CD8-positive, alpha-beta memory T cell (primary cell): ENCODE measurements around the gene DPP7. TPM values are rescaled to one million over a fixed set of nuclear protein-coding genes. Genes with fewer than 3 reads are reported as not detected.
A peak's percentile ranks its signal among the peaks of the same experiment; 100 is the strongest.

ENCODE experiments used
- CTCF ChIA-PET: fragments of 350-600 bp; sonication (Branson Sonifier 250); formaldehyde crosslinking; loops from one replicate; lab custom pipeline; 2021; ENCODE audit warnings: antibody characterized with exemption; lab: Charles Lee
- POLR2A ChIA-PET: fragments of 350-600 bp; sonication (Branson Sonifier 250); formaldehyde crosslinking; loops from one replicate; lab custom pipeline; 2021; ENCODE audit warnings: antibody characterized with exemption; lab: Charles Lee
- DNase-seq, 5 donors: peaks; one replicate each; pipeline versions ENCODE4 v3.0.0 to v3.0.0-alpha.2; 2020 to 2022; ENCODE audit warnings: mixed read lengths in 1 of 5
- H3K27ac ChIP-seq: one replicate; pipeline ENCODE4 v1.7.0; 2013; ENCODE audit warnings: low read depth, mild to moderate bottlenecking, low read length, moderate library complexity
- H3K27me3 ChIP-seq: 2 replicates; pipeline ENCODE4 v1.7.0; 2013; ENCODE audit warnings: low read length, mild to moderate bottlenecking; ENCODE audit not compliant: insufficient read depth, poor library complexity, severe bottlenecking
- H3K36me3 ChIP-seq: 2 replicates; pipeline ENCODE4 v1.7.0; 2013; ENCODE audit warnings: mild to moderate bottlenecking, low read length, moderate library complexity; ENCODE audit not compliant: insufficient read depth
- H3K4me1 ChIP-seq: 2 replicates; pipeline ENCODE4 v1.7.0; 2013; ENCODE audit warnings: mild to moderate bottlenecking, low read length, moderate library complexity; ENCODE audit not compliant: insufficient read depth
- H3K4me3 ChIP-seq: 2 replicates; pipeline ENCODE4 v1.7.0; 2013; ENCODE audit warnings: mild to moderate bottlenecking, low read length
- H3K9me3 ChIP-seq: 2 replicates; pipeline ENCODE4 v1.7.0; 2013; ENCODE audit warnings: mild to moderate bottlenecking, low read length
- H3K27ac Mint-ChIP-seq, 8 donors: one replicate each; pipeline ENCODE4 v1.8.0; 2020 to 2021; ENCODE audit warnings: mixed read lengths in 8 of 8, mild to moderate bottlenecking in 6 of 8, inconsistent platforms in 3 of 8, moderate library complexity in 3 of 8
- H3K27me3 Mint-ChIP-seq, 2 donors: one replicate each; pipeline ENCODE4 v1.8.0; 2020 to 2021; ENCODE audit warnings: mixed read lengths in 2 of 2, mild to moderate bottlenecking in 1 of 2, moderate library complexity in 1 of 2
- H3K36me3 Mint-ChIP-seq, 3 donors: one replicate each; pipeline ENCODE4 v1.8.0; 2020 to 2021; ENCODE audit warnings: mixed read lengths in 3 of 3, inconsistent platforms in 1 of 3, mild to moderate bottlenecking in 1 of 3
- H3K4me1 Mint-ChIP-seq, 3 donors: one replicate each; pipeline ENCODE4 v1.8.0; 2020 to 2021; ENCODE audit warnings: mixed read lengths in 3 of 3, inconsistent platforms in 1 of 3, mild to moderate bottlenecking in 1 of 3
- H3K4me3 Mint-ChIP-seq, 7 donors: one replicate each; pipeline ENCODE4 v1.8.0; 2020 to 2021; ENCODE audit warnings: mixed read lengths in 7 of 7, mild to moderate bottlenecking in 6 of 7, moderate library complexity in 4 of 7, inconsistent platforms in 2 of 7
- H3K9me3 Mint-ChIP-seq, 5 donors: one replicate each; pipeline ENCODE4 v1.8.0; 2020 to 2022; ENCODE audit warnings: mixed read lengths in 5 of 5, mild to moderate bottlenecking in 3 of 5, moderate library complexity in 2 of 5, inconsistent platforms in 1 of 5
- polyA plus RNA-seq: library from polyadenylated mRNA; unstranded; fragments of 300-500 nt; fragmentation: Illumina TruSeq; gene quantifications from one replicate; pipeline ENCODE4 v1.2.3, GENCODE V29; 2021
- total RNA-seq, 2 experiments: library from RNA; stranded (reverse); gene quantifications; one replicate each; pipeline ENCODE4 v1.2.3, GENCODE V29; 2021

Gene DPP7
- total and polyA plus RNA-seq, 3 experiments from 2014 or later = 158 to 308 (median 294) TPM

GRCh38 chr9:137130176-137130755, 15.7 kb upstream of the DPP7 start:
- H3K4me3 Mint-ChIP-seq = peak overlapping the region; percentile 65 to 89 (median 77)
- peaks cover 25% of the 10 kb centered on the region for H3K4me1 ChIP-seq
- peaks cover 0 to 6% (median 0%) of the 10 kb centered on the region in 3 donors for H3K36me3 Mint-ChIP-seq
- peaks cover 11 to 20% of the 10 kb centered on the region in 2 donors for H3K27me3 Mint-ChIP-seq
- H3K9me3 ChIP-seq = no peaks in the 10 kb centered on the region
- peaks cover 27 to 36% (median 30%) of the 10 kb centered on the region in 3 donors for H3K4me1 Mint-ChIP-seq
- no peaks in the 10 kb centered on the region for H3K27me3 ChIP-seq
- DNase-seq = no peak
- H3K27ac ChIP-seq = peak overlapping the region; percentile 81
- ChIA-PET CTCF (interaction anchor here (0.9 to 2.9 kb wide), 9 partner anchors 13 to 125 kb away, joined by 3 to 14 read pairs (median 5); partner anchors contain the start of genes ANAPC2, MAN1B1, NELFB and SSNA1), POLR2A (interaction anchor here (0.6 to 1.9 kb wide), 12 partner anchors 17 to 330 kb away, joined by 3 to 13 read pairs (median 7); partner anchors contain the start of genes MAN1B1, RNF208, TPRN and TUBB4B)
- H3K27ac Mint-ChIP-seq = peak overlapping the region in 6 of 8 donors; percentile 17 to 93 (median 76)
- H3K9me3 Mint-ChIP-seq = peaks cover 0 to 3% (median 0%) of the 10 kb centered on the region in 5 donors
- no peaks in the 10 kb centered on the region for H3K36me3 ChIP-seq
- H3K4me3 ChIP-seq = peak overlapping the region; percentile 78

- Histone ChIP-seq H3K27me3 (no peaks in the 10 kb centered on the region), H3K36me3 (no peaks in the 10 kb centered on the region), H3K27ac (peak overlapping the region; percentile 81), H3K4me1 (peaks cover 25% of the 10 kb centered on the region), H3K4me3 (peak overlapping the region; percentile 78), H3K9me3 (no peaks in the 10 kb centered on the region)
- H3K27me3 Mint-ChIP-seq = peaks cover 11 to 20% of the 10 kb centered on the region in 2 donors
- peaks cover 0 to 6% (median 0%) of the 10 kb centered on the region in 3 donors for H3K36me3 Mint-ChIP-seq
- H3K4me1 Mint-ChIP-seq = peaks cover 27 to 36% (median 30%) of the 10 kb centered on the region in 3 donors
- peaks cover 0 to 3% (median 0%) of the 10 kb centered on the region in 5 donors for H3K9me3 Mint-ChIP-seq
- peak overlapping the region; percentile 68 to 98 (median 88) for H3K27ac Mint-ChIP-seq
- ChIA-PET CTCF (interaction anchor here (0.9 to 2.9 kb wide), 9 partner anchors 12 to 126 kb away, joined by 3 to 14 read pairs (median 6); partner anchors contain the start of genes ANAPC2, MAN1B1, NELFB and RNF224), POLR2A (interaction anchor here (0.6 to 1.9 kb wide), 16 partner anchors 16 to 329 kb away, joined by 3 to 13 read pairs (median 4); partner anchors contain the start of genes MAN1B1, RNF208, TPRN and TUBB4B)
- DNase-seq = peak; percentile 78 to 92 (median 89)
- peak overlapping the region; percentile 79 to 99 (median 88) for H3K4me3 Mint-ChIP-seq
Measured at GRCh38 chr9:137129456-137130175, 15.1 kb upstream of the DPP7 start.

GRCh38 chr9:137128862-137129455, 14.4 kb upstream of the DPP7 start:
- Mint-ChIP-seq H3K27ac (peak overlapping the region; percentile 92 to 98 (median 96)), H3K4me3 (peak overlapping the region; percentile 79 to 99 (median 89)), H3K9me3 (peaks cover 0 to 3% (median 0%) of the 10 kb centered on the region in 5 donors), H3K4me1 (peaks cover 27 to 36% (median 30%) of the 10 kb centered on the region in 3 donors), H3K36me3 (peaks cover 0 to 6% (median 0%) of the 10 kb centered on the region in 3 donors), H3K27me3 (peaks cover 8 to 14% of the 10 kb centered on the region in 2 donors)
- no peaks in the 10 kb centered on the region for H3K27me3 ChIP-seq
- CTCF ChIA-PET = interaction anchor here (0.9 to 2.9 kb wide), 9 partner anchors 11 to 126 kb away, joined by 3 to 14 read pairs (median 6); partner anchors contain the start of genes ANAPC2, NELFB, RNF224 and SAPCD2
- H3K36me3 ChIP-seq = no peaks in the 10 kb centered on the region
- H3K4me3 ChIP-seq = peak overlapping the region; percentile 78
- POLR2A ChIA-PET = interaction anchor here (0.8 to 1.9 kb wide), 14 partner anchors 16 to 111 kb away, joined by 3 to 13 read pairs (median 6); partner anchors contain the start of genes MAN1B1, RNF208, TPRN and TUBB4B
- peak overlapping the region; percentile 81 for H3K27ac ChIP-seq
- DNase-seq = peak in 2 of 5 donors; percentile 42 to 57
- H3K4me1 ChIP-seq = peaks cover 25% of the 10 kb centered on the region
- H3K9me3 ChIP-seq = no peaks in the 10 kb centered on the region

- H3K27ac Mint-ChIP-seq = peak overlapping the region; percentile 92 to 98 (median 96)
- POLR2A ChIA-PET = interaction anchor here (0.6 to 1.8 kb wide), 7 partner anchors 49 to 162 kb away, joined by 3 to 13 read pairs (median 5); partner anchors contain the start of genes RNF208, TPRN and TUBB4B
- H3K9me3 ChIP-seq = no peaks in the 10 kb centered on the region
Measured at GRCh38 chr9:137128158-137128861, 13.8 kb upstream of the DPP7 start.

GRCh38 chr9:137127301-137128157, 13.0 kb upstream of the DPP7 start:
- Mint-ChIP-seq H3K4me1 (peaks cover 27 to 36% (median 30%) of the 10 kb centered on the region in 3 donors), H3K9me3 (peaks cover 0 to 3% (median 0%) of the 10 kb centered on the region in 5 donors), H3K4me3 (peak overlapping the region; percentile 79 to 94 (median 89)), H3K36me3 (peaks cover 0 to 6% (median 0%) of the 10 kb centered on the region in 3 donors), H3K27ac (peak overlapping the region; percentile 92 to 98 (median 96)), H3K27me3 (peaks cover 0 to 3% of the 10 kb centered on the region in 2 donors)
- POLR2A ChIA-PET = interaction anchor here (0.6 to 1.4 kb wide), 5 partner anchors 49 to 161 kb away, joined by 3 to 9 read pairs (median 3); partner anchors contain the start of gene TPRN
- H3K4me3 ChIP-seq = peak overlapping the region; percentile 78
- H3K27ac ChIP-seq = peak overlapping the region; percentile 81
- no peaks in the 10 kb centered on the region for H3K36me3 ChIP-seq
- no peaks in the 10 kb centered on the region for H3K9me3 ChIP-seq
- peaks cover 25% of the 10 kb centered on the region for H3K4me1 ChIP-seq
- H3K27me3 ChIP-seq = no peaks in the 10 kb centered on the region
- DNase-seq = peak; percentile 16 to 62 (median 40)
- CTCF ChIA-PET = interaction anchor here (0.7 to 1.9 kb wide), 8 partner anchors 13 to 135 kb away, joined by 3 to 6 read pairs (median 3); partner anchors contain the start of gene SAPCD2

More at GRCh38 chr9:137128158-137128861, 13.8 kb upstream of the DPP7 start:
- H3K4me1 Mint-ChIP-seq = peaks cover 27 to 36% (median 30%) of the 10 kb centered on the region in 3 donors
- Histone ChIP-seq H3K27me3 (no peaks in the 10 kb centered on the region), H3K27ac (peak overlapping the region; percentile 81), H3K4me1 (peaks cover 25% of the 10 kb centered on the region), H3K36me3 (no peaks in the 10 kb centered on the region), H3K4me3 (peak overlapping the region; percentile 78)
- peaks cover 4 to 10% of the 10 kb centered on the region in 2 donors for H3K27me3 Mint-ChIP-seq
- H3K4me3 Mint-ChIP-seq = peak overlapping the region; percentile 79 to 94 (median 89)
- peaks cover 0 to 3% (median 0%) of the 10 kb centered on the region in 5 donors for H3K9me3 Mint-ChIP-seq
- H3K36me3 Mint-ChIP-seq = peaks cover 0 to 6% (median 0%) of the 10 kb centered on the region in 3 donors
- no peak for DNase-seq
- CTCF ChIA-PET = interaction anchor here (0.7 to 2.9 kb wide), 8 partner anchors 33 to 134 kb away, joined by 3 to 14 read pairs (median 6); partner anchors contain the start of genes NELFB, RNF224 and SAPCD2

- Histone ChIP-seq H3K9me3 (no peaks in the 10 kb centered on the region), H3K4me1 (peaks cover 25% of the 10 kb centered on the region), H3K4me3 (peak overlapping the region; percentile 78), H3K27me3 (no peaks in the 10 kb centered on the region), H3K36me3 (no peaks in the 10 kb centered on the region), H3K27ac (peak overlapping the region; percentile 81)
- H3K36me3 Mint-ChIP-seq = peaks cover 0 to 6% (median 0%) of the 10 kb centered on the region in 3 donors
- ChIA-PET CTCF (interaction anchor here (0.9 to 1.5 kb wide), 5 partner anchors 14 to 92 kb away, joined by 3 to 6 read pairs (median 3); no protein-coding TSS in a partner anchor), POLR2A (interaction anchor here (1.4 kb wide), 1 partner anchor 97 kb away, joined by 9 read pairs; no protein-coding TSS in a partner anchor)
- H3K9me3 Mint-ChIP-seq = peaks cover 0 to 3% (median 0%) of the 10 kb centered on the region in 5 donors
- DNase-seq = no peak
- peak overlapping the region; percentile 79 to 94 (median 89) for H3K4me3 Mint-ChIP-seq
- no peaks in the 10 kb centered on the region for H3K27me3 Mint-ChIP-seq
- H3K4me1 Mint-ChIP-seq = peaks cover 27 to 36% (median 30%) of the 10 kb centered on the region in 3 donors
- H3K27ac Mint-ChIP-seq = peak overlapping the region; percentile 70 to 98 (median 92)
Measured at GRCh38 chr9:137126786-137127185, 12.3 kb upstream of the DPP7 start.
